ENCODE measurements around the gene FARS2.
"Not testable (repeated sequence)": the region's sequence is repeated elsewhere in the genome, so short reads cannot be mapped to it uniquely, and the experiment has no call there.

Gene FARS2

DNA sequence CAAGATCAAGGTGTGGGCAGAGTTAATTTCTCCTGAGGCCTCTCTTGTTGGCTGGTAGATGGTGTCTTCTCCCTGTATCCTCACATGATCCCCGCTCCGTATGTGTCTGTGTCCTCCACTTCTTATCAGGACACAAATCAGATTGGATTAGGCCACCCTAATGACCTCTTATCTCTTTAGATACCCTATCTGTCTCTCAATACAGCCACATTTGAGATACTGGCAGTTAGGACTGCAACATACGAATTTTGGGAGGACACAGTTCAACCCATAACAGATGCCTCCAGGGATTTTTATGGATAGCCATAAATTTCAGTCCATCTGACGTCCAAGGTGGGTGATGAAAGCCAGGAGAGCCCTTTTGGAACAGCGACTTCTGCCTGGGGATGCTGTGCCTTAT is 376.4 kb downstream of the FARS2 start:
- no peak for DNase-seq (ENCODE audit: low read depth)

DNA sequence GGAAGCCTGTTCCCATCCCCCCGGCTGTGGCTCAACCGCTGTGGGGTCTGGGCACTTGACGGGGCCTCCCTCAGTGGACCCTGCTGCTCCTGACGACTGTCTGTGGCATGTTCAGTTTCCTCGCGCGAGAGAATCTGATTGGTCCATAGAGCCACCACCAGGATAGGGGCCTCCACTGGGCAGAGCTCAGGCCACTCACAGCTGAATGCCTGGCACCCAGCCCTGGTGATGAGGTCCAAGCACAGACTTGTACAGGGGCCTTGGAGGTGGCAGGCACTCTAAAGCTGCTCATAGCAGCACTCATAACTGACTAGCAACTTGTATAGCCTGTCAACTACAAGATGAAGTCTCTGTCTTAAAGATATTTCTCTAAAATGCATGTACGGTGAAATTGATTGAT is 377.4 kb downstream of the FARS2 start:
- DNase-seq (ENCODE audit: low read depth): no peak

DNA sequence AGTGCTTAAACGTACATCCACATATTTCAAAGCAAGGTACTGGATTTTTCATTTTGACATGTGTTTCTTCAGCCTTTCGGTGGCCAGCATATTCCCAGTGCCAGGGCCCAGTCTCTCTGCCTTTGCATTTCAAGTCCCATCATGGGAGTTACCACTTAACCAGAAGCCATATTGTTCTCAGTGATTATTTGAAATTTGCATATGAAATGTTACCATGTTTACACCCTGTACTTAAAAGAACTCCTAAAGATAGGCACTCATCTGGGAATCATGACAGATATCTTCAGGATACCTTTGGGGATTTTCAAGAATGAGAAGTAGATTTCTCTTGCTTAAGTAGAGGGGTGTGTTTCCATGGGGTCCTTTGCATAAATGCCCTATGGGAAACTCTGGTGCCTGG is 377.9 kb downstream of the FARS2 start:
- no peak for DNase-seq (ENCODE audit: low read depth)

DNA sequence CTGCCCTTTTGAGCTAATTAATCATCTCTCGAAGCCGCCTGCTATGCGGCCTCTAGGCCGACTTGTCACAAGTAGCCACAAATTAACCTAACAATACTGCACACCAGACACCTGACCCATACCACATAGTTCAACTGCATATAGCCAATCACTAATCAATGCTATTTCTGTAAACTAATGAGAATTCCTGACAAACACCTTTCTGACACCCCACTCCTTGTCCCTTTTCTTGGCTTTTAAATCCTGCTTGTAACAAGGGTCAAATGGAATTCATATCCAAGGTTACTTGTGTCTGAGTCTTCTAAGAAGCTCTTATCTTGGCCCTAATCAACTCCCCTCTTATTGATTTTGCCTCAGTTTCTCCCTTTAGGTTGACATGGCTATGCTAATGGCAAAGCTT is 379.3 kb downstream of the FARS2 start:
- DNase-seq (ENCODE audit: low read depth): no peak

DNA sequence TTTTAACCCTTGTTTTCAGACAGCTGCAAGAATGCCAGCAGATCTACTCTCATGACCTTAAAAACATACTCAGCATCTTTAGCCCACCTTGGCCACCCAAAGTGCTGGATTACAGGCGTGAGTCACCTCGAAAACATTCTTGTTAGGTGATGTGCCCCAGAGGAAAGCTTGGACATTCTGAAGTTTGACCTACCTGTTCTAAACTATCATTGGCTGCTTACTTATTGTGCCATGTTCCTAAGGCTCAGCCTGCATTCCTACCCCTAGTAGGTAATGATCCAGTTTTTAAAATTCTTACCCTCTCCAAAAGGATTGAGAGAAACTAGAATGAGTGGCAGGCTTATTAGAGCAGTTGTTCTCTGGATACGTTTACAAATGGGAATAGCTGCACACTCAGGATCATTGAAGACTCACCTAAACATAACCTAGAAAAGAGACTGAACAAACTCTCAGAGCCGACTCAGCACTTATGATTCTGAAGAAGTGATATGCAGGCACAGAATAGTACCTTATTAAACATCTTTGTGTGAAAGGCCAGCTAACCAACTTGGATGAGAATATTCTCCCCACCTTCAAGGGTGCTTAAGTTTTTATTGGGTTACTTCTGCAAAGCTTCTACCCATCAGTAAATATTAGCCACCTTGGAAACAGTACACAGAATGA is 383.3 kb downstream of the FARS2 start:
- no peak for DNase-seq (ENCODE audit: low read depth)

DNA sequence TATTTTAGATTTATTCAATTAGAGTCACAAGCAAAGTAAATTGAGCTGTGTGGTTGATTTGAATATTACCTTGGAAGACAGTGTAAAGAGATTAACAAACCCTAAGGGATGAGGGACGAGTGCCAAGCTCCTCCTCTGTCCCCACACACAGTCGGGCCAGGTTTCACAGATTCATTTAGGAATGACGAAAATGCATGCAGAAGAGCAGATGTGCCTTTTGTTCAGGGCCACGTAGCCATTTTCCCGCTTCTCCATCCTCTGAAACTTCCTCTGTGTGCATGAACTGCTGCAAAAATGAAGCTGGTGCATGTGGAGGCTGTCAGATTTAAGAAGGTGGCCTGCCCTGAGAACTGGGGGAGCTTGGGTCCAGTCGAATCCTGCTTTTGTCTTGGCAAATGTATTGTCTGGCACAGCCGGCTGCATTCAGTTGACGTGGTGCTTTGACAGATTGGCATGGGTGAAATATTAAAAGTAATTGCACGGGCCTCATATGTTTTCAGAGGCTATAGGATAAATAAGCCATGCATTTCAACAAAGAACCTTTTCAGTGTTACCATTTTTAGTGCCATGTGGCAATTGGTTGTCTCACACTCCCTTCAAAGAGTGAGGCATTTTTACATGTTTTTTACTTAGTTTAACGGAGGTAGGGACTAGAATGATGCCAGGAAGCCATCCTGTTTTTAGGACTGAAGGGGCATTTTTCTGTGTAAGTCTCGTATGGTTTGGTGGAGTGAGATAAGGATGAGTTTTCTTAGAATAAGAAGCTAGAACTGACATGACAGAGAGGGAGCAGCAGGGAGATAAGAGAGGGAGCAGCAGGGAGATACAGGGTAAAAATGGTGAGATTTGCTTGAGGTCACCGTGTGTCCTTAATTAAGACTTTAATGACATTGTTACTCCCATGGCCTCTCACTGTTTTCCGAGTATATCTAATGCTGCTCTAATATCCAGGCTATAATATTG is 384.3 kb downstream of the FARS2 start:
- DNase-seq (ENCODE audit: low read depth): no peak

DNA sequence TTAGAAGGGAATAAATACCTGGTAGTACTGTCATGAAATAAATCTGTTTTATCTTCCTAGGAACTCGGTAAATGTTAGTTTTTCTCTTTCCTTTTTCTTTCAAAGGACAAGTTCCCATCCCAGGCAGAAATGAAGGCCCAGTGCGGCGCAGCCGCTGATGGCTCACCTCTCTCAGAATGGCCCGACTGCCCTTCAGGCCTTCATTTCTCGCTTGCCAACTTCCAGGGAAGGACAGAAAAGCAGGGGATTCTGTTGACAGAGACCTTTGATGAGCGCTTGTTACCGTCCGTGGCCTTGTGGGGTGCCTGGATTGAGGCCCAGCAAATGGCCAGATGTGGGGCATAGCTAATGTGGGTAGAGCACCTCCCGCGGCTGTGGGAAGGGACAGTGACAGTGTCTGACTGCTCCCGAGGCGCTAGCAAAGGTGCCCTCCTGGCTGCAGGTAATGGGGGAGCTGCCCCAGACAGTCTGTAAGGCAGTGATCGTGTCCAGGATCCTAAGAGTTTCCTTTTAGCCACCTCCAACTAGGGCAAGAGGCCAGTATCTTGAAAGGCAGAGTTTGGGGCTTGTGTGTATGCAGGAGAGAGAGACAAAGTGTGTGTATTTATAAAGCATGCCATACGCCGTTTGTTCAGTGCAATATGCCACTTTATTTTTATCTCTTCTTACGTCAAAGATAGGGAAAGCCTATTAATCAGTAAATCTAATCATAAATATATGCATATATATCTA is 391.3 kb downstream of the FARS2 start:
- DNase-seq (ENCODE audit: low read depth): no peak

DNA sequence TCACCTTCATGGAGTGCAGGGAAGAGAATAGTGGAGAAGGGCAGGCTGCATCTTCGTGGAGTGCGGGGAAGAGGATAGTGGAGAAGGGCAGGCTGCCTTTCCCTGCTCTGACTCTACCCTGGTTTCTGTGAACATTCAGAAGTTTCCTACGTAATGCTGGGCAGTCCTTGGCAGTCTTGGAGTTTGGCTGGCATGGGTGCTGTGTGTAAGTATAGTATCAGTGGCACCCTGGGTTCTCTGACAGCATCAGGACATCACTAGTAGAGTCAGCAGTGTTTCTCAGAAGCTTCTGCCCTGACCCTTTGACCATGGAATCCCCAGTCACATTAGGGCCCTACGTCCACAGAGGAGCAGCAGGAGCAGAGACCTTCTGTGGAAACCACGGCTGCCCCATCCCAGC is 392.5 kb downstream of the FARS2 start:
- DNase-seq (ENCODE audit: low read depth): no peak

DNA sequence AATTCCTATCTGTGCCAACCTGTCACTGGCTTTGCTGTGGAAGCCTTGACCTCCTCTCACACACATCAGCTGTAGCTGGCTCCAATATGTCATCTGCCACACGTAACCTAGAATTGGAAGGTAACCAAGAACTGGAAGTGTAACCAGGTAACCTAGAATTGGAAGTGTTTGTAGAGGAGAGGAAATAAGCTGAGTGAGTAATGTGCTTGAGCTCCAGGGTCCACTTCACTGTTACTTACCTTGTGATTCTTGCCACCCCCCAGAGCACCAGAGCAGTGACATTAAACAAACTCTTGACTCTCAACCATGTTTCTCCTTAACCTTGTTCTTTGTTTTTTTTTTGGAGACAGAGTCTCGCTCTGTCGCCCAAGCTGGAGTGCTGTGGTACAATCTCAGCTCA is 394.9 kb downstream of the FARS2 start:
- no peak for DNase-seq (ENCODE audit: low read depth)

DNA sequence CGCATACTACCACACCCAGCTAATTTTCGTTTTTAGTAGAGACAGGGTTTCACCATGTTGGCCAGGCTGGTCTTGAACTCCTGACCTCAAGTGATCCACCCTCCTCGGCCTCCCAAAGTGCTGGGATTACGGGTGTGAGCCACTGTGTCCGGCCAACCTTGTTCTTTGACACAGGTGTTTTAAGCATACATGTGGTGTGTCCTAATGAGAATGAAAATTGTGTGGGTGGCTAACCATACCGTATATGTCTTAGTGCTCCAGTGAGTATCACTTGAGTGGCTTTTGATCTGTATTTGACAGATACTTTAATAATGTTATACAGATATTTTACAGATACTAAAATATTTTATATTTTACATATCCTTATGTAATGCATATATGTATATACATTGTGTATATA is 395.4 kb downstream of the FARS2 start:
- DNase-seq (ENCODE audit: low read depth): not testable (repeated sequence)

DNA sequence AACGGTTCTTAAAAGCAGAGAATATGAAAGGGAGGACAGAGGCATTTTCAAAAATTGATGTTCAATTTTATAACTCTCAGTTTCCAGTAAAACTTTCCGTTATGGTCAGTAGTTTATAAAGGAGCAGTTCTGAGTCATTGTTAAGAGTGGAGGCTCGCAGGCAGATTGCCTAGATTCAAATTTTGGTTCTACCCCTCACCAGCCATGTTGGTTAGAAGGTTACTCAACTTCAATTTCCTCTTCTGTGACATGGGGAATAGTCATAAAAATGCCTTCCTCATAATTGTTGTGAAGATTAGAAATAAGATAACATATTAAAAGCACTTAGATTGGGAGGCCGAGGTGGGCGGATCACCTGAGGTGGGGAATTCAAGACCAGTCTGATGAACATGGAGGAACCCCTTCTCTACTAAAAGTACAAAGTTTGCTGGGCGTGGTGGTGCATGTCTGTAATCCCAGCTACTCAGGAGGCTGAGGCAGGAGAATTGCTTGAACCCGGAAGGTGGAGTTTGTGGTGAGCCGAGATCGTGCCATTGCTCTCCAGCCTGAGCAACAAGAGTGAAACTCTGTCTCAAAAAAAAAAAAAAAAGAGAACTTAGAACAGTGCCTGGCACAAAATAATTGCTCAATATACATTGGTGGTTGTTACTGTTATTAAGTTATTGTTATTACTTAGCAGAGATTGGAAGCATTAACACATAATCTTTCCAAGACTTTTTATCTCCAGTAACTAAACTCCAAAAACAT is 396.5 kb downstream of the FARS2 start:
- DNase-seq (ENCODE audit: low read depth): peak; percentile 26

DNA sequence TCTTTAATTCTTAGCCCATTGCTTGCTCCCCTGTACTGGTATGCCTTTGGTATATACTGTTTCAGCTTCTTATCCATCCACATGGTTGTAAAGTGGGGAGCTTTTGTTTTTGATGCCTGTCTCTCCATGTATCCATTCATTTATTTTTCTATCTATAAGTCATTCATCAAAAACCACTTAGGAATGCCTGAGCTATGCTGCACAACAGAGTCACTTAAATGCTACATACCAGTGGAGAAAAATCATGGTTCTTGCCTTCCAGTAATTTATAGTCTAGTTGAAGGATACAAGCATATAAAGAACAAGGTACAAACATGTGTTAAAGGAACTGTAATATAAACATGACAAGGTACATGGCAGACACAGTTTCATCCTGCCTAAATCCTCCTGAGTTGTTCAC is 398.2 kb downstream of the FARS2 start:
- no peak for DNase-seq (ENCODE audit: low read depth)

DNA sequence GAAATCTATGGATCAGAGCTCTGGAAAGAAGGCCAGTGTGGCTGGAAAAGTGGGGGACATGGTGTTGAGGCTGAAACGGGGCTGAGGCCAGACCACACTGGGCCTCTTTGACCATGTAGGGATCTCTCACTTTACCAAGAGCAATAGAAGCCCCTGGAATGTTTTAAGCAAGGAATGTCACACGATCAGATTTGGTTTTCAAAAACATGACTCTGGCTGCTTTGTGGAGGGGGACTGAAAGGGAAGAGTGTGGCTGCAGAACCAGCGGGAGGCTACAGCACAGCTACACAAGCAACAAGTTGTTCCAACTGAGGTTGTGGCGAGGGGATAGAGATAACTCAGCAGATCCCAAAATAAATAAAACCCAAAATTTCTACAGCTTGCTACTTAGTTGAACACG is 399.5 kb downstream of the FARS2 start:
- DNase-seq (ENCODE audit: low read depth): no peak

DNA sequence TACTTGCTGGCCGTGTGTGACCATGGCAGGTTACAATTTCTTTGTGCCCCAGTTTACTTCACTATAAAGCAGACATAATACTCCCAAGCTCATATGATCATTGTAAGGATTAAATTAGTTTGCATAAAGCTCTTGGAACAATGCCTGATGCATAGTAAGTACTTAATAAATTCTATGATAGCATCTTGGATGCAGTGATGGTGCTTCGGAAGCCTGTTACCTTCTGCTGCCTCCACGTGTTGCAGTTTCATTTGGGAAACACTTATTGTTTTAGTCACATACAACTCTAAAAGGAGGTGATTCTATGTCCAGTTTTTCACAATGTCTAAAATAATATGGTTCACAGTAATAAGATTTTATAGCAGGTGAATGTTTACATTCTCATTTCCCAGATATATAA is 401.5 kb downstream of the FARS2 start:
- DNase-seq (ENCODE audit: low read depth): no peak

DNA sequence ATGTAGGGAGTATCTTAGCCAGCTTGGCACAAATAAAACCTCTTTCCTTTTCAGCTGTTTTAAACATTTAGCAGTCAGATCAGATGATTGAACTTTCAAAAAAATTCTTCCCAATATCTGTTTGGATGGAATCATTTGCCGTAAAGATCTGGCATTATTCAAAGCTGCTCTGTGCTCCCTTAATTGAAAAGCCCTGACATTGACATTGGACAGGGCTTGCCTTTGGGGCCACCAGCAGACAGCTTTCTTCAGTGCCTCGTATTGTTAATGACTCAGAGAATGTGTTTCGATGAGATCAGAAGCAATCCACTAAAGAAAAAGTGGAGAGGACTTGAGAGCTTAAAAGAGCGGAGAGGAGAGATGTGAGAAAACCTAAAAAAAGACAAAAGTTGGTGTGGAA is 401.9 kb downstream of the FARS2 start:
- DNase-seq (ENCODE audit: low read depth): no peak

DNA sequence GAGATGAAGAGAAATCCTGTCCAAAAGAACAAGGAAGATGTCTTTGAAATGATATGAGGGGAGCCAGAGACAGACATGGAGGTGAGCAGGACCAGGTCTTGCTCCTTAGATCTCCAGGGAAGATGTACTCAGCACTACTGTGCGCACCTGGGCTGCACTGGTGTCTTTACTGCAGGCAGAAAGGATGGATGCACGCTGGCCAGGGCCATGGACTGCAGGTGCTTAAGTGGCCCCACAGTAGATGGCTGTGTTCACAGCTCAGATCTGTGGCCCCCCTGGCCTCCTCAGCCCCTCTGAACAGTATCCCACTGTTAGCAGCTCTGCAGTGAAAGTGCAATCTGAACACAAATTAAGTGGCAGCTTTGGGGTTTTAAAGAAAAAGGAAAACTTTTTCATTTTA is 402.4 kb downstream of the FARS2 start:
- DNase-seq (ENCODE audit: low read depth): no peak

DNA sequence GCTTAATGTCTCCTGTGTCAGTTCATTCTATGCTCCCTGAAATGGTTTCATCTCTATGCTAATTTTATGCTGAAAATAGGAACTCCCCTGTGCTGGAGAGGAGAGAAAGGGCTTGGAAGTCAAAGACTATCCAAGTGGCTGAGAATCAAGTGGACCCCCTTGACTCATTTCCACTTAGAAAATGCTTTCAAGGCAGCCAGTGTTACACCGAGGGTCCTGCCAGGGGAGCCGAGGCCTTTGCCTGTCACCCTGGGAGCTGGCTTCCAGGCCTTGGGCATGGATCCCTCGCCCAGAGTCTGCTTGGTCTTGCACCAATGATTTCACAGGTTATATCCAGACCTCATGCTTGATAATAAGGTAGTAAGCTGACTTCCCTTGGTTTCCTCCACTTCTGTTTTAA is 402.8 kb downstream of the FARS2 start:
- DNase-seq (ENCODE audit: low read depth): no peak

DNA sequence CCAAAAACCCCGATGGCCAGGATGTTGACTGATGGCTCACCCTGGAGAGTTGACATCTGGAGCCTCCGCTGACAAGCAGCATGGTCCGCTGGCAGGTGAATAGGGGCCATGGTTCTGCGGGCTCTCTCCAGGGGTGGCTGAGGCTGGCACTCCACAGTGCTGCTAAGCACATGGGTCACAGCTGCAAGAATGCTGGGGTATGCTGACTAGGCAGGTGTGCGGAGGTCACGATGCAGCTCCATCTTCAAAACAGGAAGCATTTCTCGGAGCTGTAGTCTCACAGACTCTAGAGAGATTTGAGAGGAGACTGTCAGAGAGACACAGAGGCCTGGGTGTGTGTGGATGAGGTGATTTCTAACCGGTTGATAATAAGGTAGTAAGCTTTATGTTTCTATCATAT is 403.9 kb downstream of the FARS2 start:
- DNase-seq (ENCODE audit: low read depth): no peak

DNA sequence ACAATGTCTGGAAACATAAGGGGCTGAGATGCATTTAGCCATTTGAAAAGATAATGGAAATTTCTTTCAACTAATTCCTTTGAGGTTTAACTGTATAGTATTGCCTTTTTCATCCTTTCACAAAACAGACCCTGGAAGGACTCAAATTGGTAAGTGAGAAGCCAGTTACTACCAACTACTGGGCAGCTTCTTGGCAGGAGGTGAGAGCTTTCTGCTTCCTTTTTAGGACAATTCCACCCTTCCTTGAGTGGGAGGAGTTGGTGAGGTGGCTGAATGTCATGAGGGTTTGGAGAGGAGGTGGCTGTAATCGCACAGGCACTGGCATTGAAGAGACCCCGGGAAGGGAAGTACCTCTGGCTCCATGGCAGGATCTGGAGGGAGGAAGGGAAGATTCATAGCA is 404.4 kb downstream of the FARS2 start:
- no peak for DNase-seq (ENCODE audit: low read depth)

DNA sequence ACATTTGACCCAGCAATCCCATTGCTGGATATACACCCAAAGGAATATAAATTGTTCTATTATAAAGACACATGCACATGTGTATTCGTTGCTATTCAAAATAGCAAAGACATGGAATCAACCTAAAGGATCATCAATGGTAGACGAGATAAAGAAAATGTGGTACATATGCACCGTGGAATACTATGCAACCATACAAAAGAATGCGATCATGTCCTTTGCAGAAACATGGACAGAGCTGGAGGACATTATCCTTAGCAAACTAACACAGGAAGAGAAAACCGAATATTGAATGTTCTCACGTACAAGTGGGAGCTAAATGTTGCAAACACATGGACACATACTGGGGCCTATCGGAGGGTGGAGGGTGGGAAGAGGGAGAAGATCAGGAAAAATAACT is 405.4 kb downstream of the FARS2 start:
- no peak for DNase-seq (ENCODE audit: low read depth)

DNA sequence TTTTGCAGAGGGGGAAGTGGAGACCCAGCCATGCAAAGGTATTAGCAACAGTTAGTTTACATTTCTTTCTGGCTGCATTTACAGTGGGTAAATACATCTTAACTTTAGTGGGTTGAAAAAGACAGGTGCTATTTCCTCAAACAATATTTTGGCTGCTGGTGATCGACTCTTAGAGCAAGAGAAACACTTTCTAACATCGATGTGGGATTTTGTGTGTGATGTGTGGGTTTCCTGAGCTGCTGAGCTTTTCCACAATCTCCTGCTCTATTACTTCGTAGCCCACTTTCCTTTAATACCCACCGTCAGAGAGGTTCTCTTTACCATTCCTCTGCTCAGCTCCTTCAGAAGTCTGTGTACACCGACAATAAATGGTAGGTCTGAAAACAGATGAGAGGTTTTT is 406.4 kb downstream of the FARS2 start:
- DNase-seq (ENCODE audit: low read depth): no peak

DNA sequence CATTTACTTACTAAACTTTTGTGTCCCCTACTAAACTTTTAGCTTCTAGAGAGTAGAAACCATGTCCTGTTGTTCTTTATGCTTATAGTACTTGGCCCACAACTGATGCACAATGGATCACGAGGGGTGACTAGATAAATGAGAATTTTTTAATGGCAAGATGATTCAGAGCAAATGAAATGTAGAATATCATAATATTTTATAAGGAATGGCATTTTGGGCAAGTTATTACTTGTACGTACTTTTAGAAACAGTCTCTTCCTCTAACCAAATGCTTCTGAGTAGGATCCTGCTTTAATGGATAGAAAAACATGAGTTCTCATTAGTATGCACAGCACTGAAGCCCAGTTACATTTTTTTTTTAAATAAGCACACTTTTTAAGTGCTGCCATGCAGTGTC is 409.1 kb downstream of the FARS2 start:
- no peak for DNase-seq (ENCODE audit: low read depth)
